GM19099 (cell line): Measurements from ENCODE around the gene MTCL3.

Source experiments
- POLR2A ChIP-seq: IDR thresholded peaks from 3 replicates; pipeline ENCODE4 v1.6.1; 2011; ENCODE audit warnings: low read depth; ENCODE audit not compliant: insufficient read length; ENCODE audit errors: extremely low read depth

Gene MTCL3

DNA sequence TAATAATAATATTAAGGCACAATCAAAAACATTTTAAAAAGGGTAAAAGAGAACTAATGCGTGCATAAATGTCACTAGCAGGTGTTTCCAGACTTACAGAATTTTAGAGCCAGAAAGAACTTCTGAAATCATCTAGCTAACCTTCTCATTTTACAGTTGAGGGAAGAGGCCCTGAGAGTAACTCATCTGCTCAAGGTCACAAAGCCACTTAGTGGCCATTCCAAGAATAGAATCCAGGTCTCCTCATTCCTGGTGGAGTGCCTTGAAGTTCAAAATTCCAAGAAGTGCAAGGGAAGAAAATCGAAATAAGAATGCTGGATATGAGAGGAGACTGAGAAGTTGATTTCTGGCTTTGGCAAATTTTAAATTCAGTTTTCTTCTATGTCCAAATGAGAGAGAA is 56.8 kb downstream of the MTCL3 start:
- TF ChIP-seq POLR2A = no peak

GRCh38 chr6:127460465-127460864 is 58.7 kb downstream of the MTCL3 start:
- no peak for TF ChIP-seq POLR2A

- TF ChIP-seq POLR2A = no peak
These were observed 59.9 kb downstream of the MTCL3 start, which contains the start of gene KIAA0408 for GRCh38 chr6:127459231-127459641. KIAA0408 (minus strand) TSS chr6:127459389; CDS start chr6:127453981, 5,408 bp downstream.

DNA sequence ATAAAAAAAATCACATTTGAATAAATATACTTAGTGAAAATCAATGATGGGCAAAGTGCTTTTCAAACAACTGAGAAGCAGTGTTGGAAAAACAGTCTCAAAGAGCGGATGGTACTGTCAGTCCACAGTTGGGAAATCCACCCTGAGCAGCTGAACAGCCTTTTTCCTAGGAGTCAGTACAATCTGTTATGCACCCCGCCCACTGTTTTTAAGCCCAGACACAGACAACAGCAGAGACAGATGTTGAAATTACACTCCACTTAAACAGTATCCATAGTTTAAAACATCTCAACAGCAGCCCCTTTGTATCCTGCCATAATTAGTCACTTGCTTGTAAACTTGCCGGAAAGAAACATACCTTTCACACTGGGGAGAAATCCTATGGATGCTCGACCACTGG is 60.3 kb downstream of the MTCL3 start:
- no peak for TF ChIP-seq POLR2A

- no peak for TF ChIP-seq POLR2A
These were observed 60.9 kb downstream of the MTCL3 start for GRCh38 chr6:127458222-127458621.

- TF ChIP-seq POLR2A = no peak
These were observed 61.6 kb downstream of the MTCL3 start for GRCh38 chr6:127457456-127458064.

DNA sequence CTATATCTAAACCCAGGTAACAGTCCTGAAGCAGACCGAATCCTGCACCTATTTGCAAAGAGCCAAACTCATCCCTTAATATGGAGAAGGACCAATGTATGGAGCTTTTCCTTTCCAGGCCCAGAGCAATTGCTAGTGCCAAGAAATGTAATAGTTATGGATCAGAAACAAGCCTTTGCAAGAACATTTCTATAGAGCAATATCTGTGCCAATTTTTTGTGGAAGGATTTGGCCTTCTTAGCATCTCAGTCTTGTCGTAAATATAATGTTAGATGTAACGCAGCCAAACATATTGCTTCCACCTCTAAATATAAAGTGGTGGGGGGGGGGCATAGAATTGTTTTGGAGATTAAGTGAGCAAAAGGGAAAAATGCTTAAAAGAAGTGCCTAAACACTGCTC is 62.7 kb downstream of the MTCL3 start:
- no peak for TF ChIP-seq POLR2A

DNA sequence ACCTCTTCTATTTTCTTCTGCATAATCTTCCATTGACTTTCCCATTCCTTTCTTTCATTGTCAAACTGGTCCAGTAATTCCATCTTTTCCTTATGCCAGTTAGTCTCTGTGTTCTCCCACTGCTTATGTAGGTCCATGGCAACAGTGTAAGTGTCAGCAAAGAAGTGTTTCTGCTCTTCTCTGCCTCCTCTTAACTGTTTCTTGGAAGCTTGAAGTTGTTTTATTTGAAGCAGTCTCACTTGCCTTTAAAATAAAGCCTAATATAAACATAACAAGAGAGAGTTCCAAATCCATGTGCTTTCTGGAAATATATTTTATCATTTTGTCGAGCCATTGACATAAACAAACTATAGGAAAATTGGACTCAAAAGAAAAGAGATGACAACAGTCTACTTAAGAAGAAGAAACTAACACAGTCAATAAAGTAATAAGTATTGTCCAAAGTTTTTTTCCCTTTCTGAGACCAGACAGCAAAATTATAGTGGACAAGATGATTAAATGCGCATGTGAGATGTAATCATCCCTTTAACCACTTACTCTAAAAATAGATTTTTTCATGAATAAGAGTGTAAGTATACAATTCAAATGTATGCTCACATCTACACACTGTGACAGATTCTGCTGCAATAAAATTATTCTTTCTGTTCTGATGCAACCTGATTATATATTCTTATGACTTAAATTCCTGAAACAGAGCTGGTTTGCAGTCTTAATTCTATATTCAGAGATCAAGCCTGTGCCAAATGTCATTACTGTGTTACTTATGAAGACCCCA is 65.1 kb downstream of the MTCL3 start:
- TF ChIP-seq POLR2A = no peak

- TF ChIP-seq POLR2A = no peak
These were observed 66.3 kb downstream of the MTCL3 start for GRCh38 chr6:127452803-127453202.

DNA sequence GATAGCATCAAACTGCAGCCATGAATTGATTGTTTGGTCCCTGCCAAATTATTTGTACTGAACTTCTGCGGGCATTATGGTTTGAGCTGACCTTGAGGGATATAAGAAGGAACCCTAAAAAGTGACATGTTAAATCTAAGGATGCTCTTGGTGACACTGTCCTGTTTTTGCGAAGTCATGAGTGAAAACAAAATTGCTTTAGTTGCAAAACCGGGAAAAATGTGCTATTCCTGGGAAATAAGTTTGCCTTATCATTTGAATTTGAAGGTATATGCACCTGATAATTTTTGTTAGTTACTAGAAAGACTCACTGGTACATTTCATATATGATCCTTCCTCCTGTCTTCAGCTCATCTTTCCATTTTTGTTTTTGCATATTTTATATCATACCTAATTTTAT is 67.7 kb downstream of the MTCL3 start:
- TF ChIP-seq POLR2A = no peak

DNA sequence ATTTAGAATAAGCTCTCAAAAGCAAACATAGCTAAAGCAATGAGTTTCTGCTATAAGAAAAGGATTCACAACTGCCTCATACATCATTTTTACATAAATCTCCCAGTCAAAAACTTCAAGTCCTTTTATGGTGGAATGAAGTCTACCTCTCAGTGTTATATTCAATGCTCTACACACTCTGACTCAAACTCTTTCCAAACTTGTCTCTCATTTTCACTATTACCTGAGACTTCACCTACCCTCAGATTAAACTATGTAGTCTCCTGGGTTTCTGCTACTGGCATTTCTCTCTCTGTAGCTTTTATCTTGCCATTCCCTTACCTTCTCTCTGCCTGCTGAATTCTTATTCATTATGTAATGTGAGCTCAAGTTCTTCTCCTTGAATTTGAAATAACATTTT is 71.4 kb downstream of the MTCL3 start:
- TF ChIP-seq POLR2A = no peak

- TF ChIP-seq POLR2A = no peak
These were observed 72.8 kb downstream of the MTCL3 start for GRCh38 chr6:127446356-127446755.

GRCh38 chr6:127441881-127442280 is 77.3 kb downstream of the MTCL3 start:
- TF ChIP-seq POLR2A = no peak

DNA sequence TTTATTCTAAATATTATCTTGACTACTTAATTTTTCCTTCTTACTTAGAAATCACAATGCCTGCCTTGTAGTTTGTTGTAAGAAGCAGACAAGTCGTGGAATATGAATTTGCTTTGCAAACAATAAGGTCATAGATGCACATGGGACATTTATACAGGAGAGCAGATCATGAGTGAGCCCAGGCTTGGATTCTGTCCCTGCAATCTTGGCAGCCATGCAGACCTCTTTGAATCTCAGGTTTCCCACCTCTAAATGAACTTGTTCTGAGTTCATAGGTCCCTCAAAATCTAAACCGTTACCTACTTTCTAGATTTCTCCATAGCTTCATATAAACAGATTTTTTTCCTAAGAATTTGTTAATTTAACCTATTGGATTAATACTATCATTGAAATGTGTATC is 79.4 kb downstream of the MTCL3 start:
- no peak for TF ChIP-seq POLR2A

- TF ChIP-seq POLR2A = no peak
These were observed 82.5 kb downstream of the MTCL3 start for GRCh38 chr6:127436578-127437110.

DNA sequence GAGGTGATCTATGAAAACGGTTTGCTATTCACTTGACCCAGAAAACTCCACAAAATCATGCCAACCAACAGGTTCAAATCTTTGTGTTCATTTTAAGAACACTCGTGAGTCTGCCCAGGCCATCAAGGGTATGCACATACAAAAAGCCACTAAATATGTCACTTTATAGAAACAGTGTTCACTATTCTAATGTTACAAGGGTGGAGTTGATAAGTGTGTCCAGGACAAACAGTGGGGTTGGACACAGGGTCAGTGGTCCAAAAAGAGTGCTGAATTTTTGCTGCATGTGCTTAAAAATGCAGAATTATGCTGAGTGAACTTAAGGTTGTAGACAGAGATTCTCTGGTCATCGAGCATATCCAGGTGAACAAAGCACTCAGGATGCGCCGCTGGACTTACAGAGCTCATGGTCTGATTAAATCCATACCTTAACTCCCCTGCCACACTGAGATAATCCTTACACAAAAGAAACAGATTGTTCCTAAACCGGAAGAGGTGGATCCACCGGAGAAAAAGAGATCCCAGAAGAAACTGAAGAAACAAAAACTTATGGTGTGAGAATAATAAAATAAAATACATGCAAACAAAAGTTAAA is 83.4 kb downstream of the MTCL3 start:
- no peak for TF ChIP-seq POLR2A
